SU-DHL-6 (cell line): ENCODE measurements around the gene RASA3.

Experiments
- H2AFZ ChIP-seq: fragments of 200-600 bp; sonication (generic); 2 replicates; pipeline ENCODE4 v1.6.1; 2014; ENCODE audit warnings: low read depth, mild to moderate bottlenecking, moderate library complexity, mixed read lengths, antibody characterized with exemption, low read length; ENCODE audit not compliant: severe bottlenecking
- H3F3A ChIP-seq: fragments of 200-600 bp; shearing (Covaris generic); 2 replicates; pipeline ENCODE4 v1.6.0; 2016; ENCODE audit warnings: antibody characterized with exemption, mild to moderate bottlenecking; ENCODE audit not compliant: insufficient read depth
- H3K27ac ChIP-seq: fragments of 200-600 bp; sonication (generic); 2 replicates; pipeline ENCODE4 v1.5.1; 2016; ENCODE audit warnings: low read depth, mild to moderate bottlenecking, low read length, moderate library complexity, mixed read lengths
- H3K27me3 ChIP-seq: fragments of 200-600 bp; sonication (generic), shearing (Covaris generic); 2 replicates; pipeline ENCODE4 v1.6.0; 2014; ENCODE audit warnings: mild to moderate bottlenecking, low read length
- H3K36me3 ChIP-seq: fragments of 200-600 bp; sonication (generic); 2 replicates; pipeline ENCODE4 v1.6.1; 2014; ENCODE audit warnings: mild to moderate bottlenecking, low read length, mixed read lengths
- H3K4me2 ChIP-seq: fragments of 300-600, 200-600 bp; shearing (Covaris generic), sonication (generic); 2 replicates; pipeline ENCODE4 v1.6.0; 2014; ENCODE audit warnings: low read length, low read depth, mild to moderate bottlenecking; ENCODE audit not compliant: poor library complexity, severe bottlenecking
- H3K4me3 ChIP-seq: fragments of 200-600 bp; sonication (generic); 2 replicates; pipeline ENCODE4 v1.5.1; 2014; ENCODE audit warnings: antibody characterized with exemption, low read length, mild to moderate bottlenecking, mixed read lengths; ENCODE audit not compliant: insufficient read depth, poor library complexity, severe bottlenecking
- H3K79me2 ChIP-seq: fragments of 200-600 bp; sonication (generic); 2 replicates; pipeline ENCODE4 v1.6.1; 2014; ENCODE audit warnings: mild to moderate bottlenecking, low read length, moderate library complexity; ENCODE audit not compliant: insufficient read depth
- H3K9ac ChIP-seq: fragments of 200-600 bp; sonication (generic); 2 replicates; pipeline ENCODE4 v1.7.0; 2014; ENCODE audit warnings: mild to moderate bottlenecking, low read length
- H3K9me2 ChIP-seq: fragments of 200-600 bp; sonication (generic); replicated peaks from 2 replicates; pipeline ENCODE4 v1.6.1; 2014; ENCODE audit warnings: low read length; ENCODE audit not compliant: insufficient read depth
- H3K9me3 ChIP-seq: fragments of 200-600 bp; sonication (generic); 2 replicates; pipeline ENCODE4 v1.6.1; 2014; ENCODE audit warnings: low read length, mixed read lengths; ENCODE audit not compliant: insufficient read depth
- H4K20me1 ChIP-seq: fragments of 200-600 bp; sonication (generic); 2 replicates; pipeline ENCODE4 v1.6.1; 2014; ENCODE audit warnings: low read depth, mild to moderate bottlenecking, antibody characterized with exemption, low read length, moderate library complexity, mixed read lengths
- CTCF ChIP-seq: fragments of 200-600 bp; sonication (generic); IDR thresholded peaks from one replicate; pipeline ENCODE4 v1.5.1; 2017; ENCODE audit warnings: antibody characterized with exemption, mild to moderate bottlenecking, low read length, moderate library complexity; ENCODE audit not compliant: insufficient read depth, poor library complexity, severe bottlenecking
- EZH2phosphoT487 ChIP-seq: fragments of 200-600 bp; sonication (generic), shearing (Covaris generic); conservative IDR thresholded peaks from 2 replicates; pipeline ENCODE4 v1.6.1; 2018; ENCODE audit warnings: mild to moderate bottlenecking, antibody characterized with exemption, low read length, moderate library complexity, mixed read lengths

RASA3 gene

GRCh38 chr13:114164681-114165429 is 32.4 kb upstream of the RASA3 start:
- no peak overlapping the region for H3K4me2 ChIP-seq
- no peak overlapping the region for H2AFZ ChIP-seq
- H3K9ac ChIP-seq, result no peak overlapping the region
- no peak overlapping the region for H3K27ac ChIP-seq
- no peaks in the 10 kb centered on the region for H3F3A ChIP-seq
- no peak for TF ChIP-seq EZH2phosphoT487
- no peak for TF ChIP-seq CTCF
- H3K36me3 ChIP-seq, result no peaks in the 10 kb centered on the region
- no peaks in the 10 kb centered on the region for H3K27me3 ChIP-seq
- H3K4me3 ChIP-seq, result no peak overlapping the region
- no peaks in the 10 kb centered on the region for H3K9me3 ChIP-seq
- no peaks in the 10 kb centered on the region for H3K9me2 ChIP-seq
- no peaks in the 10 kb centered on the region for H3K79me2 ChIP-seq
- H4K20me1 ChIP-seq, result no peaks in the 10 kb centered on the region

- TF ChIP-seq EZH2phosphoT487, result no peak
- no peak for TF ChIP-seq CTCF
- H3K9me3 ChIP-seq, result no peaks in the 10 kb centered on the region
Observed at GRCh38 chr13:114164053-114164452, 31.6 kb upstream of the RASA3 start.

GRCh38 chr13:114162533-114162922 is 30.1 kb upstream of the RASA3 start:
- no peaks in the 10 kb centered on the region for H4K20me1 ChIP-seq
- no peak for TF ChIP-seq CTCF
- no peak for TF ChIP-seq EZH2phosphoT487
- H3K27me3 ChIP-seq, result no peaks in the 10 kb centered on the region
- no peaks in the 10 kb centered on the region for H3K79me2 ChIP-seq
- no peak overlapping the region for H3K9ac ChIP-seq
- no peak overlapping the region for H3K4me2 ChIP-seq
- no peaks in the 10 kb centered on the region for H3K9me3 ChIP-seq
- no peaks in the 10 kb centered on the region for H3K36me3 ChIP-seq
- H2AFZ ChIP-seq, result no peak overlapping the region
- H3F3A ChIP-seq, result no peaks in the 10 kb centered on the region
- no peaks in the 10 kb centered on the region for H3K9me2 ChIP-seq
- no peak overlapping the region for H3K4me3 ChIP-seq
- no peak overlapping the region for H3K27ac ChIP-seq

More at GRCh38 chr13:114164053-114164452, 31.6 kb upstream of the RASA3 start:
- no peaks in the 10 kb centered on the region for H3K79me2 ChIP-seq
- H3K27ac ChIP-seq, result no peak overlapping the region
- no peak overlapping the region for H2AFZ ChIP-seq
- no peaks in the 10 kb centered on the region for H3K9me2 ChIP-seq
- H3K4me2 ChIP-seq, result no peak overlapping the region
- H4K20me1 ChIP-seq, result no peaks in the 10 kb centered on the region
- H3K27me3 ChIP-seq, result no peaks in the 10 kb centered on the region
- H3K4me3 ChIP-seq, result no peak overlapping the region
- no peaks in the 10 kb centered on the region for H3F3A ChIP-seq
- no peaks in the 10 kb centered on the region for H3K36me3 ChIP-seq
- H3K9ac ChIP-seq, result no peak overlapping the region
